NCI-H2107 (cell line): Measurements from ENCODE around the gene HIPK2.

ENCODE experiments used
- DNase-seq: peaks from one replicate; lab custom pipeline; 2025; lab: John Stamatoyannopoulos, UW

Gene HIPK2

GRCh38 chr7:139733751-139734150 is 44.0 kb downstream of the HIPK2 start:
- no peak for DNase-seq

- no peak for DNase-seq
Measured at GRCh38 chr7:139732471-139733167, 45.2 kb downstream of the HIPK2 start.

- no peak for DNase-seq
Measured at GRCh38 chr7:139731802-139732470, 45.9 kb downstream of the HIPK2 start.

- peak; percentile 54 for DNase-seq
Measured at GRCh38 chr7:139730746-139731612, 46.8 kb downstream of the HIPK2 start.

GRCh38 chr7:139728203-139728602 is 49.6 kb downstream of the HIPK2 start:
- DNase-seq: no peak

GRCh38 chr7:139727151-139727705 is 50.6 kb downstream of the HIPK2 start:
- no peak for DNase-seq

GRCh38 chr7:139726485-139726869 is 51.3 kb downstream of the HIPK2 start:
- DNase-seq: no peak

GRCh38 chr7:139725858-139726484 is 51.8 kb downstream of the HIPK2 start:
- no peak for DNase-seq

GRCh38 chr7:139725077-139725476 is 52.7 kb downstream of the HIPK2 start:
- no peak for DNase-seq

GRCh38 chr7:139722604-139723003 is 55.2 kb downstream of the HIPK2 start:
- no peak for DNase-seq

- DNase-seq: no peak
Measured at GRCh38 chr7:139721821-139722220, 56.0 kb downstream of the HIPK2 start.

GRCh38 chr7:139721417-139721816 is 56.4 kb downstream of the HIPK2 start:
- no peak for DNase-seq

GRCh38 chr7:139720705-139721231 is 57.0 kb downstream of the HIPK2 start:
- DNase-seq: no peak

GRCh38 chr7:139720186-139720585 is 57.6 kb downstream of the HIPK2 start:
- no peak for DNase-seq

GRCh38 chr7:139718859-139719258 is 58.9 kb downstream of the HIPK2 start:
- DNase-seq: no peak

GRCh38 chr7:139718141-139718540 is 59.7 kb downstream of the HIPK2 start:
- no peak for DNase-seq

GRCh38 chr7:139716156-139716942 is 61.4 kb downstream of the HIPK2 start:
- no peak for DNase-seq

- no peak for DNase-seq
Measured at GRCh38 chr7:139715194-139715815, 62.5 kb downstream of the HIPK2 start.

GRCh38 chr7:139714163-139714901 is 63.5 kb downstream of the HIPK2 start:
- no peak for DNase-seq
